GM12878 (cell line): ENCODE data around the gene ZNF423. TPM values are rescaled to one million over a fixed set of nuclear protein-coding genes. Genes with fewer than 3 reads are reported as not detected.

Experiments
- ATAC-seq: fragments of 200-7000 bp; cut with Tn5 transposase; 3 replicates; pipeline ENCODE4 v1.9.1; 2020; ENCODE audit warnings: mild to moderate bottlenecking, moderate library complexity
- BruUV-seq: library from RNA; stranded (reverse); fragments of 400-500 nt; replicated peaks from 2 replicates; lab custom pipeline; 2021; lab: Mats Ljungman, UMichigan
- CTCF ChIA-PET: fragments of 300-600 bp; sonication (Branson Sonifier 250); formaldehyde crosslinking; extraction: SDS; loops from one replicate; lab custom pipeline; 2021; ENCODE audit warnings: inconsistent platforms; lab: Yijun Ruan, JAX
- POLR2A ChIA-PET: fragments of 350-600 bp; formaldehyde crosslinking; extraction: SDS; loops from one replicate; lab custom pipeline; 2021; ENCODE audit warnings: inconsistent platforms; lab: Charles Lee
- RAD21 ChIA-PET: fragments of 300-600 bp; sonication (Branson Sonifier 250); formaldehyde crosslinking; loops from one replicate; lab custom pipeline; 2023; ENCODE audit warnings: antibody characterized with exemption; ENCODE audit not compliant: unreplicated experiment; lab: Charles Lee
- SMC1A ChIA-PET: fragments of 300-600 bp; sonication (Branson Sonifier 250); formaldehyde crosslinking; loops from one replicate; lab custom pipeline; 2023; ENCODE audit not compliant: unreplicated experiment, uncharacterized antibody; lab: Charles Lee
- DNase-seq: peaks from one replicate; pipeline ENCODE4 v3.0.0-alpha.2; 2011; ENCODE audit warnings: low read depth, low spot score
- FAIRE-seq: peaks from 3 replicates; lab custom pipeline; 2011; peaks lifted over from hg19 to GRCh38; lab: Jason Lieb, UNC
- H2AFZ ChIP-seq: 2 replicates; pipeline ENCODE4 v1.6.0; 2011; ENCODE audit warnings: low read depth, low read length, control low read depth; ENCODE audit not compliant: control insufficient read depth
- H3K27ac ChIP-seq: 2 replicates; pipeline ENCODE4 v1.5.1; 2011; ENCODE audit warnings: control low read depth; ENCODE audit not compliant: control insufficient read depth, insufficient read depth
- H3K27me3 ChIP-seq, 2 experiments: replicated peaks in 1 of 2; 2 replicates each; pipeline versions ENCODE4 v1.6.0 to v1.6.1; 2011; ENCODE audit warnings: low read length in 1 of 2; ENCODE audit not compliant: control insufficient read depth in 2 of 2, insufficient read depth in 2 of 2
- H3K36me3 ChIP-seq, 2 experiments: 2 replicates each; pipeline ENCODE4 v1.5.1; 2011; ENCODE audit warnings: low read length in 1 of 2; ENCODE audit not compliant: control insufficient read depth in 2 of 2, insufficient read depth in 2 of 2
- H3K4me1 ChIP-seq: 2 replicates; pipeline ENCODE4 v1.6.1; 2011; ENCODE audit warnings: mild to moderate bottlenecking, low read length, moderate library complexity, mixed read lengths; ENCODE audit not compliant: control insufficient read depth, insufficient read depth
- H3K4me2 ChIP-seq: 2 replicates; pipeline ENCODE4 v1.6.0; 2011; ENCODE audit warnings: control low read depth; ENCODE audit not compliant: control insufficient read depth, insufficient read depth
- H3K4me3 ChIP-seq: fragments of 200-600 bp; sonication (generic); 2 replicates; pipeline ENCODE4 v1.5.1; 2016
- H3K79me2 ChIP-seq: 2 replicates; pipeline ENCODE4 v1.6.0; 2011; ENCODE audit warnings: low read length; ENCODE audit not compliant: control insufficient read depth, insufficient read depth
- H3K9ac ChIP-seq: 2 replicates; pipeline ENCODE4 v1.8.0; 2011; ENCODE audit warnings: low read length, control low read depth, mixed read lengths; ENCODE audit not compliant: control insufficient read depth, insufficient read depth
- H3K9me3 ChIP-seq: replicated peaks from 3 replicates; pipeline ENCODE4 v1.5.1; 2011; ENCODE audit warnings: mild to moderate bottlenecking, low read length; ENCODE audit not compliant: control insufficient read depth, insufficient read depth
- H4K20me1 ChIP-seq: 2 replicates; pipeline ENCODE4 v1.6.0; 2011; ENCODE audit not compliant: control insufficient read depth, insufficient read depth
- BCL11A ChIP-seq: IDR thresholded peaks from 2 replicates; pipeline ENCODE4 v1.6.1; 2011; ENCODE audit warnings: low read depth, low read length
- CBX5 ChIP-seq: sonication (generic); IDR thresholded peaks from 2 replicates; pipeline ENCODE4 v1.6.1; 2016; ENCODE audit warnings: low read depth, moderate library complexity, mild to moderate bottlenecking, inconsistent platforms
- CEBPB ChIP-seq, 2 experiments: fragments of 150-350 bp in 1 of 2; IDR thresholded peaks; 2 replicates each; pipeline ENCODE4 v1.6.1; 2012 to 2014; ENCODE audit warnings: low read depth in 2 of 2, low read length in 2 of 2, borderline replicate concordance in 1 of 2, inconsistent platforms in 1 of 2
- MTA3 ChIP-seq: IDR thresholded peaks from 2 replicates; pipeline ENCODE4 v1.6.1; 2012; ENCODE audit warnings: low read length, inconsistent platforms, borderline replicate concordance
- NR2F1 ChIP-seq: fragments of 450-650 bp; conservative IDR thresholded peaks from 2 replicates; pipeline ENCODE4 v1.6.1; 2017; ENCODE audit warnings: mild to moderate bottlenecking
- SIN3A ChIP-seq: IDR thresholded peaks from 2 replicates; pipeline ENCODE4 v1.6.1; 2012; ENCODE audit warnings: low read depth, low read length, improper control_type of control experiment
- SMAD1 ChIP-seq: fragments of 450-650 bp; IDR thresholded peaks from 2 replicates; pipeline ENCODE4 v1.6.1; 2018; ENCODE audit warnings: mild to moderate bottlenecking, low read depth; ENCODE audit not compliant: partially characterized antibody
- WGBS: methylation state at CpG from one replicate; pipeline ENCODE4 v1.1.6; 2016; ENCODE audit warnings: low lambda C conversion rate; ENCODE audit not compliant: insufficient replicate concordance, insufficient coverage; ENCODE audit errors: missing lambda C conversion rate; 5-methylcytosine and 5-hydroxymethylcytosine counted together
- in situ Hi-C: fragments of 300-500 bp; cut with MboI; formaldehyde crosslinking; loops from 9 replicates; pipeline ENCODE4 v1.14.3; 2018; ENCODE audit warnings: mixed read lengths
- intact Hi-C: fragments of 100-400 bp; cut with micrococcal nuclease; formaldehyde crosslinking; loops from one replicate; pipeline ENCODE4 v1.14.2; 2022; ENCODE audit not compliant: unreplicated experiment
- polyA plus RNA-seq, 11 experiments: library from polyadenylated mRNA; depleted of rRNA in 4 of 11; unstranded in 6 of 11; stranded (reverse) in 5 of 11; fragments of >200 nt; fragmentation: Nextera tagmentation in 4 of 11; fragmentation: Illumina TruSeq in 1 of 11; extraction: Ambion mirVana in 4 of 11; extraction: Trizol in 1 of 11; gene quantifications; 1 replicate in 1 of 11; 2 replicates in 10 of 11; pipeline versions ENCODE4 v1.2.1 to v1.2.3, GENCODE V29; 2011 to 2016; ENCODE audit warnings: inconsistent platforms in 2 of 11, missing spikeins in 2 of 11, low read depth in 1 of 11
- total RNA-seq, 4 experiments: library from RNA; depleted of rRNA in 3 of 4; stranded (reverse); fragments of >200 nt in 3 of 4; fragmentation: Illumina TruSeq in 1 of 4; extraction: Trizol in 1 of 4; gene quantifications; 2 replicates each; pipeline versions ENCODE4 v1.2.1 to v1.2.3, GENCODE V29; 2013 to 2021
- TF ChIP-seq, protein P1 (sequence below): fragments of 450-650 bp; formaldehyde crosslinking; IDR thresholded peaks from 2 replicates; pipeline ENCODE4 v1.5.0; 2022; ENCODE audit warnings: mild to moderate bottlenecking, missing genetic modification characterization

Gene ZNF423
- total and polyA plus RNA-seq, 10 of the 15 experiments (the other 5 are each of a cell fraction or from before 2014, with no cell fraction given): 0.03 to 0.64 (median 0.10) TPM

DNA sequence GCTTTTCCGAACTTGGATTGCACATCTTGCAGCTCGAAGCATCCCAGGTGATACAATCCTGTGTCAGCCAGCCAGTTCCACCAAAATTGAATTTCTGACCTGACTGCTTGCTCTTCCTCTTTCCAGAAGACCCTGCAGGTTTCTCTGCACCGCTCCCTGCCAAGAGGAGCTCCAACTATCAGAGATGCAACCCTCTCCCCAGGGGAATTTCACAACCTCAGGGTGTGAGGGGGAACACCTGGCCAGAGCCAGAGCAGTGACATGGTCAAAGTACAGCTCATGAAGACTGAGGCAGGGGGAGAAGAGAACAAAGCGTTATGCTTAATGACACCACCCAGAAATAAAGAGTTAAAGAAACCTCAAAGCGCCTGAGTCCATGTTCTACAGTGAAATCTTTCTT, 25.0 kb downstream of the ZNF423 start (continued):
- TF ChIP-seq, protein P1, sequence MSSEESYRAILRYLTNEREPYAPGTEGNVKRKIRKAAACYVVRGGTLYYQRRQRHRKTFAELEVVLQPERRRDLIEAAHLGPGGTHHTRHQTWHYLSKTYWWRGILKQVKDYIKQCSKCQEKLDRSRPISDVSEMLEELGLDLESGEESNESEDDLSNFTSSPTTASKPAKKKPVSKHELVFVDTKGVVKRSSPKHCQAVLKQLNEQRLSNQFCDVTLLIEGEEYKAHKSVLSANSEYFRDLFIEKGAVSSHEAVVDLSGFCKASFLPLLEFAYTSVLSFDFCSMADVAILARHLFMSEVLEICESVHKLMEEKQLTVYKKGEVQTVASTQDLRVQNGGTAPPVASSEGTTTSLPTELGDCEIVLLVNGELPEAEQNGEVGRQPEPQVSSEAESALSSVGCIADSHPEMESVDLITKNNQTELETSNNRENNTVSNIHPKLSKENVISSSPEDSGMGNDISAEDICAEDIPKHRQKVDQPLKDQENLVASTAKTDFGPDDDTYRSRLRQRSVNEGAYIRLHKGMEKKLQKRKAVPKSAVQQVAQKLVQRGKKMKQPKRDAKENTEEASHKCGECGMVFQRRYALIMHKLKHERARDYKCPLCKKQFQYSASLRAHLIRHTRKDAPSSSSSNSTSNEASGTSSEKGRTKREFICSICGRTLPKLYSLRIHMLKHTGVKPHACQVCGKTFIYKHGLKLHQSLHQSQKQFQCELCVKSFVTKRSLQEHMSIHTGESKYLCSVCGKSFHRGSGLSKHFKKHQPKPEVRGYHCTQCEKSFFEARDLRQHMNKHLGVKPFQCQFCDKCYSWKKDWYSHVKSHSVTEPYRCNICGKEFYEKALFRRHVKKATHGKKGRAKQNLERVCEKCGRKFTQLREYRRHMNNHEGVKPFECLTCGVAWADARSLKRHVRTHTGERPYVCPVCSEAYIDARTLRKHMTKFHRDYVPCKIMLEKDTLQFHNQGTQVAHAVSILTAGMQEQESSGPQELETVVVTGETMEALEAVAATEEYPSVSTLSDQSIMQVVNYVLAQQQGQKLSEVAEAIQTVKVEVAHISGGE (CRISPR knock-in tag): no peak
- TF ChIP-seq SIN3A (no peak), CEBPB (IDR thresholded peaks at IDR 0.05; ENCODE audit: borderline replicate concordance in 1 of 2, low read depth in 2 of 2, low read length in 2 of 2) (no peak)

DNA sequence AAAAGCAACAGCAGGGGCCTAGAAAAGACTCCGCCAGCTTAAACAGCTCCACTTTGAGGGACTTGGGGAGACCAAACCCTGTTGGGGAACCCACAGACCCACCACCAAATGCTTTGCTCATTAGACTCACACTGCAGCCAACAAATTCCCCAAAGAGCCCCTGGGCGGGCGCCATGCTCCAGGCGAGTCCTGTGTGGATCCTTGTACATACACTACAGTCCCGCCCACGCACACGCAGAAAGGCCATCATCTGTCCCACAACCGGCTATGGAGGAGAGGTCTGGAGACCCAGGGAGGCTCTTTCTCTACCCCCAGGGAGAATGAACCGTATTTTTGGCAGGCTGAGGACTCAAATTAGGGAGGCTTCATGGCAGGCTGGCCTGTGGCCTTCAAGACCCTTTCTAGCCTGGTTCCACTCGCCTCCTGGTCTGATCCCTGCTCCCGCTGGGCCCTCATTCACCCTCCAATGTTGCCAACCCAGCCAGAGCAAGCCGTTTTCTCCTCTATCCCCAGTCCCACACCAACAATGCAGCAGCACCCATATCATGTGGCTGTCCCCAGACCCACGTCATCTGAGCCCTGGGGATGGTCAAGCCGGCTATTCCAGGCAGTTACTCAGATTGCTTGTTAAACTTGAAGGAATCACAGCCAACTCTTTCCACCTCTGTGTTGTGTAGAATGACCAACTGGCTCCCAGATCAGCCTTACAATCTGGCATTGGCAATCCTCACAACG, 27.2 kb downstream of the ZNF423 start:
- no TSS peak for BruUV-seq
- Histone ChIP-seq H3K36me3 (no peaks in the 10 kb centered on the region), H3K4me1 (no peaks in the 10 kb centered on the region), H3K27me3 (peaks cover 8% of the 10 kb centered on the region in 2 experiments; a peak in 3 of 4 replicates), H3K79me2 (no peaks in the 10 kb centered on the region), H3K27ac (no peak overlapping the region), H3K9ac (no peak overlapping the region), H3K4me3 (no peak overlapping the region), H4K20me1 (no peaks in the 10 kb centered on the region), H2AFZ (no peak overlapping the region), H3K9me3 (no peaks in the 10 kb centered on the region), H3K4me2 (no peak overlapping the region)
- ATAC-seq (no peak), DNase-seq (no peak), FAIRE-seq (no peak)
- ChIA-PET POLR2A (no interaction called here), CTCF (no interaction called here), SMC1A (no interaction called here), RAD21 (no interaction called here)
- TF ChIP-seq MTA3 (no peak), CBX5 (no peak), SMAD1 (no peak), BCL11A (no peak), NR2F1 (no peak)
- intact Hi-C loops (no loop called here), in situ Hi-C loops (no loop called here)
- whole genome bisulfite sequencing: 20% methylated on average over 15 of the region's 15 CpGs
